GM18502 (cell line): ENCODE measurements around the gene FUT1.
A peak's percentile ranks its signal among the peaks of the same experiment; 100 is the strongest.
"Not testable (repeated sequence)": the region's sequence is repeated elsewhere in the genome, so short reads cannot be mapped to it uniquely, and the experiment has no call there.

Source experiments
- ATAC-seq: cut with Tn5 transposase; IDR thresholded peaks from one replicate; pipeline ENCODE4 v1.9.1; 2021; ENCODE audit warnings: mild to moderate bottlenecking; ENCODE audit not compliant: unreplicated experiment, poor library complexity

The FUT1 gene

GRCh38 chr19:48718711-48719231 lies 33.7 kb downstream of the FUT1 start:
- no peak for ATAC-seq

GRCh38 chr19:48718106-48718505 lies 34.3 kb downstream of the FUT1 start:
- ATAC-seq = not testable (repeated sequence)

- no peak for ATAC-seq
Observed at GRCh38 chr19:48716562-48717291, 35.7 kb downstream of the FUT1 start.

- ATAC-seq = no peak
Observed at GRCh38 chr19:48715681-48716171, 36.7 kb downstream of the FUT1 start.

GRCh38 chr19:48714759-48715675 lies 37.4 kb downstream of the FUT1 start:
- no peak for ATAC-seq

- peak; percentile 88 for ATAC-seq
Observed at GRCh38 chr19:48713864-48714755, 38.3 kb downstream of the FUT1 start.

- ATAC-seq = no peak
Observed at GRCh38 chr19:48713041-48713863, 39.2 kb downstream of the FUT1 start.

- no peak for ATAC-seq
Observed at GRCh38 chr19:48711106-48711662, 41.3 kb downstream of the FUT1 start.

GRCh38 chr19:48708471-48708870 lies 44.0 kb downstream of the FUT1 start:
- ATAC-seq = no peak

GRCh38 chr19:48705431-48705830 lies 47.0 kb downstream of the FUT1 start:
- ATAC-seq = no peak

- no peak for ATAC-seq
Observed at GRCh38 chr19:48703316-48703715, 49.1 kb downstream of the FUT1 start.

GRCh38 chr19:48702701-48703100 lies 49.7 kb downstream of the FUT1 start:
- ATAC-seq = no peak

- ATAC-seq = no peak
Observed at GRCh38 chr19:48698046-48698445, 54.4 kb downstream of the FUT1 start.
